HG03469 (cell line): ENCODE results near the gene TMEM170A.

Experiments
- ATAC-seq: cut with Tn5 transposase; IDR thresholded peaks from one replicate; pipeline ENCODE4 v1.9.1; 2021; ENCODE audit warnings: mild to moderate bottlenecking, moderate library complexity, moderate number of reproducible peaks; ENCODE audit not compliant: unreplicated experiment

The TMEM170A gene

GRCh38 chr16:75406943-75407342, 57.5 kb downstream of the TMEM170A start:
- ATAC-seq, result no peak

- no peak for ATAC-seq
These were observed 61.5 kb downstream of the TMEM170A start for GRCh38 chr16:75402821-75403475.

GRCh38 chr16:75402159-75402820, 62.2 kb downstream of the TMEM170A start:
- ATAC-seq, result no peak

- ATAC-seq, result no peak
These were observed 62.8 kb downstream of the TMEM170A start for GRCh38 chr16:75401691-75402090.

- ATAC-seq, result no peak
These were observed 66.2 kb downstream of the TMEM170A start for GRCh38 chr16:75398333-75398732.

- no peak for ATAC-seq
These were observed 69.5 kb downstream of the TMEM170A start for GRCh38 chr16:75394941-75395340.
